NAMALWA (cell line): Measurements from ENCODE around the gene SLC38A6.
"Not testable (repeated sequence)": the region's sequence is repeated elsewhere in the genome, so short reads cannot be mapped to it uniquely, and the experiment has no call there.

ENCODE experiments used
- DNase-seq: peaks from one replicate; pipeline ENCODE4 v3.0.0-alpha.2; 2015; ENCODE audit warnings: low spot score

SLC38A6 gene

DNA sequence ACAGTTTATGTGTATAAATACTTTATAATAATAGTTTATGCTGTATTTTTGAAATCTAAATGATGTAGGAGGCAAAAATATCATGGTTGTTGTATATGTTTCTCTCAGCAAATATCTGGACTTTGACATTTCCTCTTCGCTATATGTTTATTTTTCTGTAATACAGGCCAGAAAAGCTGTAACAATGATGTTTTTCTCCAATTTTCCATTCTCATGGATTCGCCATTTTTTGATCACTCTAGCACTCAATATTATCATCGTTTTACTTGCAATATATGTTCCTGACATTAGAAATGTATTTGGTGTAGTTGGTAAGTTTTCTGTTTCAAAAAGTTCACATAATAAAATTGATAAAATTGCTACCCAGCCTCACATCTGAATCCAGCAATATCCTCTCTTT is 70.6 kb downstream of the SLC38A6 start:
- no peak for DNase-seq

- DNase-seq, result peak; percentile 25
These were observed 82.4 kb downstream of the SLC38A6 start for GRCh38 chr14:61063461-61063860.

- DNase-seq, result peak; percentile 48
These were observed 83.2 kb downstream of the SLC38A6 start for GRCh38 chr14:61064210-61064609.

DNA sequence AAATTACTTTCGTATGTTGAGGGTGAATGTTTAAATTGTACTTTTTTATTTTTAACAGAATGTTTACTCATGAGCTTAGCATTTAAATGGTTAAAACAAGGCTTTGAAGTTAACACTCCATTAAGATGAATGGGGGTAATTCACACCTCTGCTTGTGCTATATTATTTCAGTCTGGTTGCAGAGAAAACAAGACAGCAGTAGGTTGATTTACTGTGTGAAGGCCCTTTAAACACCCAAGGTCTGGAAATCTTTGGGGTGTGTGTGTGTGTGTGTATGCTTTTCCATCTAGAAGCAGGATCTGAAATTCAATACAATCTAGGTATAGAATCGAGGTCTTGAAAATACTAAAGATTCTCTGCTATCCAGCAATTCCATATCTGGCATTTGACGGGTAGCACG is 83.8 kb downstream of the SLC38A6 start:
- no peak for DNase-seq

DNA sequence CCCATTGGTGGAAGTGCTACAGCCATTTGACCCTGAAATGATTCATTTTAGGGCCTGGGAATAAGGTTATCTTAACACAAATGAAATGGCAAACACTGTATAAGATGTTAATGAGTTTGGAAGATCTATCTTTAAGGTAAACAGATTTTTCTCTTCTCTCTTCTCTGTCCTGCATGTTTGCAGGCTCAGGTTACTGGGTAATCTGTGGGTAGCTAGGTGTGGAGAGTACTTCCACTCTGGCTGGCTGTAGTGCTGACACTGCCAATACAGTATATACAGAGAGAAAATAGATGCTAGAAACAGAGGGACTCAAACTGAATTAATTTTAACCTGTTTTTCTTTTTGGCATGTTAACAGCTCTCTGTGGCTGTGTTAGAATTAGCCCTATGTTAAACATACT is 84.6 kb downstream of the SLC38A6 start:
- DNase-seq, result no peak

GRCh38 chr14:61072442-61072841 is 91.4 kb downstream of the SLC38A6 start:
- not testable (repeated sequence) for DNase-seq

DNA sequence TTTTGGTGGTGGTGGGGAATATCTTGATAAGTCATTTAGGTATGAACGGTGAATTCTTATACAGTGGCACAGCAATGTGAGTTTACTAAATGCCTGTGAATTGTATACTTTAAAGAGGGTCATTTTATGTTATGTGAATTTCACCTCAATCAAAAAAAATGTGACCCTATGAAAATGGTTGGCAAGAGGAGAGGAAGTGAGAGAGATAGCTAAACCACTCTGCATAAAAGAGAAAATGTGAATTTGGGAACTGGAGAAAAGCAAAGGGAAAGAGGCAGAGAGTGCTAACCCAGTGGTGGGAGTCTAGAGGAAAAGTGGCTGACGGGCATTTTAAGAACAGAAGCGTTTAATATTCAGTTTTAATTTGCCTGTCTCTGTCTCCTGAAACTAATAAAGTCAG is 93.8 kb downstream of the SLC38A6 start:
- no peak for DNase-seq

DNA sequence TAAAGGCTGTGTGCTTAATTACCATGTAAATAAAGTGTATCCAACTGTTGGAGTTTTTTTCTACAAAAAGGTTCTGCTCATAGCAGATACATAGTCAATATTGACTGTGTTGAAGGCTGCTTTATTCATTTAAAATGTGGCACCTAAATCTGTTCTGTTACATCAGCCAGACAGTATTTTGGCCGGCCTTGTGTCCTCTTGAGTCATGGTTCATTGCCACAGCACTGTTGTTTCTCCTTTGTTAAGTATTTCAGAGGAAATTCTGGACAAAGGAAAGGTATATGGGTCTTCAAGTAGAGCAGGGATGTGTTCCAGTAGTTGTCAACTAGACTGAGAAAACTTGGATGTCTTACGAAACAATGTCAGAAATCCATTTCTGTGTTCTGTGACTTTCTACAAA is 95.5 kb downstream of the SLC38A6 start:
- DNase-seq, result no peak

- DNase-seq, result no peak
These were observed 96.4 kb downstream of the SLC38A6 start for GRCh38 chr14:61077437-61077836.

- no peak for DNase-seq
These were observed 97.1 kb downstream of the SLC38A6 start for GRCh38 chr14:61077951-61078720.

DNA sequence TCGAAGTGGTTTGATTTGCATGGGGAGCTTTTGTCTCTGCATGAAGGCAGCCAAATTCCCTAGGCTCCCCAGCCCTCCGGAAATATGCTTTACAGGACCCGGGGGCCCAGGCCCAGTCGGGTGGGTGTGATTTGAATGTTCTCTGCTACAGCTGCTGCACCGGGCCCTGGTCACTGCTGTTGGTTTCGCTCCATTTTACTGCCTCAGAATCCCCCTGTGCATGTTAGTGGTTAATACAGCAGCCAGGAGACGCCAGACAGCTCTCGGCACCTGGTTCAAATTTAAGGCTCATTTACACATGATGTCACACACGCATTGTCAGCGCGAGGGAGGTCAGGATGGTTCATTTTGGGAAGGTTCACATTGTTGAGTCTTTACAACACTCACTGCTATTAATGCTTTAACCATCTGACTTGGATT is 99.6 kb downstream of the SLC38A6 start:
- peak; percentile 64 for DNase-seq

- DNase-seq, result no peak
These were observed 107.0 kb downstream of the SLC38A6 start for GRCh38 chr14:61088081-61088480.

- no peak for DNase-seq
These were observed 108.2 kb downstream of the SLC38A6 start for GRCh38 chr14:61089126-61089750.

DNA sequence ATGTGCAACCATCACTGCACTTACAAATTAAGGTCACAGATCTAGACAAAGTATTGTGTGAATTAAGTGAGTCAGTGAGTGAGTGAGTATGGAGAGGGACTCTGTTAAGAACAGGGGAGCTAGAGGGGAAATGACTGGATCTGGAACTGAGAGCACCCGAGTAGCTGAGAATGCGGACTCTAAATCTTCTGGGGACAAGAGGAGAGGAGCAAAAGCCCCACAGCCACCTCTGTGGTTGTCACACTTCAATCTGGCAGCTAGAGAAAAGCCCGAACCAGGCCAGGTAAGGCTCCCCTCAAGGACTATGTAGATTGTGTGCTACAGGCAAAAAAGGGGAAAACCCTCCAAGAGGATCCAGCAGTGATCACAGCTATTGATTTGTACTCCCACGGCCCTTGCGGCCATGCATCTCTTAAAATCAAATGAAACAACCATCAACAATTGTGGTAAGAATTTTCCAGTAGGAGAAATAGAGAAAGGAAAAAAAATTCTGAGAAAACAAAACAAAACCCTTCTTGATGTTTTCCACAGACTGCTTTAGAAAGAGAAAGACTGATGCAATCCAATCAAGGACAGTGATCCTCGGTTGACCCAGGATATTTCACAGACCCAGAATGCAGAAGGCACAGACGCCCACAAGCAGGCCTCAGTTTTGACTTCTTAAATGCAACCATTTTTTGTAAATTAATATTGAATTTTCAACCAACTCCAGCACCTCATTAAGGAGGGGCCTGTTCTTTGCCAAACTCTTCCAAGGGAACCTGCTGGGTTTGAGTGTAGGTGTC is 109.6 kb downstream of the SLC38A6 start:
- DNase-seq, result no peak

GRCh38 chr14:61091657-61092273 is 110.7 kb downstream of the SLC38A6 start:
- no peak for DNase-seq

DNA sequence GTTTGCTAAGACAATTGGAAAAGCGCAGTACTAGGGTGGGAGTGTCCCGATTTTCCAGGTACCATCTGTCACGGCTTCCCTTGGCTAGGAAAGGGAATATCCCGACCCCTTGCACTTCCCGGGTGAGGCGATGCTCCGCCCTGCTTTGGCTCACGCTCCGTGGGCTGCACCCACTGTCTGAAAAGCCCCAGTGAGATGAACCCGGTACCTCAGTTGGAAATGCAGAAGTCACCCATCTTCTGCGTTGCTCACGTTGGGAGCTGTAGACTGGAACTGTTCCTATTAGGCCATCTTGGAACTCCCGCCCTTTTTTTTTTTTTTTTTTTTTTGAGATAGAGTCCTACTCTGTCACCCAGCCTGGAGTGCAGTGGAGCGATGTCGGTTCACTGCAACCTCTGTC is 117.1 kb downstream of the SLC38A6 start:
- not testable (repeated sequence) for DNase-seq

- DNase-seq, result no peak
These were observed 117.7 kb downstream of the SLC38A6 start for GRCh38 chr14:61098721-61099120.

DNA sequence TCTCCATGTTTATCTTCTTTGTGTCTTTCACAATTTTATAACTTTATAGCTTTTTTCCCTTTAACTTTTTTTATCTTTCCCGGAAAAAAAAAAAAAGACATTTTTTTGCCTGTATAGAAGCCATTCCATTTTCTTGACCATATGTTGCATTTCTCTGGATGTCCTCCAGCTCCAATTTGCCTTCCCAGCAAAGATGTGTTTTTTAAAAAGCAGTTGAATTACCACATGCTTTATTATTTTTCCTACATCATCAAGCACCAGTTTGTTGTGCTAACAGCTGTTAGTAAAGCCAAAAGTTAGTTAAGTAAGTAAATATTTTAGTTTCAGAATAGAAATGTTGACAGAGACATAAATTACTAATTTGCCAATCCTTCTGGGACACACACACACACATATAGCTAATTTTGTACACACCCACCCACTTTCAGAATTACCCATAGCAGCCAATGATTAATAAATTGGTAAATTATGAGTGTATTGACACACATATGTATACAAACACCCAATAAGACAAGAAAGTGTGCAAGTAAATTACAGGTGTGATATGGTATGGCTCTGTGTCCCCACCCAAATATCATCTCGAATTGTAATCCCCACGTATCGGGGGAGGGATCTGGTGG is 118.3 kb downstream of the SLC38A6 start:
- no peak for DNase-seq

- no peak for DNase-seq
These were observed 120.9 kb downstream of the SLC38A6 start for GRCh38 chr14:61101803-61102548.
